GM19372 (cell line): Measurements from ENCODE around the gene PUM1.

Experiments
- ATAC-seq: cut with Tn5 transposase; IDR thresholded peaks from one replicate; pipeline ENCODE4 v1.9.1; 2021; ENCODE audit warnings: mild to moderate bottlenecking, low read depth, moderate library complexity; ENCODE audit not compliant: unreplicated experiment

PUM1 gene

GRCh38 chr1:31032266-31032665 is 33.3 kb downstream of the PUM1 start:
- no peak for ATAC-seq

GRCh38 chr1:31031330-31032143 is 34.0 kb downstream of the PUM1 start:
- no peak for ATAC-seq

GRCh38 chr1:31029026-31029425 is 36.5 kb downstream of the PUM1 start:
- ATAC-seq, result no peak

DNA sequence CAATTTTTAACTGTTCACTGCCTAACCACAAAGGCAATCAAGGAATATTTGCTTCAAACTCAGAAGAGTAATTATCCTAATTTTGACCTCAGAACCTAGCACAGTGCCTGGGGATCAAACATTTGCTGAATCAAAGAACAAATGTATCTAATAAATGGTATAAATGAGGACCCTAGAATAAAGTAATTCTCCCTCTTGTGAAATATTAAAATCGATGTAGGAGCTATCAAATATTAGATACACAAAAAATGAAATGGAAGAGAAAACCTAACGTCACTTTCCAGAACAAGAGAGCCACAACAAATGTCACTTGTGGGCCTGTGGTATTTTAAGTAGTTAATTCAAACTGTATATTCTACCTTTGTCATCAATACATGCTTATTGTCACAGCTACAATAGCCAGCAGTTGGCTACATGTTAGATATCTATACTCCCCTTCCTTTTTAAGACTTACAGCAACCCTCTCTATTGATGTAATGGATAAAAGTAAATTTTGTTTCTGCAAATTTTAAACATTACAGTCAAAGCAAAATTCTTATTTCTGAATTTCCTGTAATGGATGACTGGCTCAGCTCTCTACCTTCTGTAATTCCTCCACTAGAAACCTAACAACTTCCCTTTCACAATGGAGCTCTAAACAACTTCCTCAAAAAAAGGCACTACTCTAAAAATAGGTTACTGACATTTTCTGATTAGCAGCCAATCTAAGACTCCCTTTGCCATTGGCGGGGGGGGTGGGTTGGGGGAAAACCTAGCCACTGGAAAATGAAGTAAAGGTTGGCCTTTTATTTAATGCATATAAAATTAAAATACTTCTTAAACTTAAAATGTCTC is 37.6 kb downstream of the PUM1 start:
- no peak for ATAC-seq

GRCh38 chr1:31022259-31022658 is 43.3 kb downstream of the PUM1 start:
- no peak for ATAC-seq

GRCh38 chr1:31020007-31020790 is 45.3 kb downstream of the PUM1 start:
- ATAC-seq, result no peak

DNA sequence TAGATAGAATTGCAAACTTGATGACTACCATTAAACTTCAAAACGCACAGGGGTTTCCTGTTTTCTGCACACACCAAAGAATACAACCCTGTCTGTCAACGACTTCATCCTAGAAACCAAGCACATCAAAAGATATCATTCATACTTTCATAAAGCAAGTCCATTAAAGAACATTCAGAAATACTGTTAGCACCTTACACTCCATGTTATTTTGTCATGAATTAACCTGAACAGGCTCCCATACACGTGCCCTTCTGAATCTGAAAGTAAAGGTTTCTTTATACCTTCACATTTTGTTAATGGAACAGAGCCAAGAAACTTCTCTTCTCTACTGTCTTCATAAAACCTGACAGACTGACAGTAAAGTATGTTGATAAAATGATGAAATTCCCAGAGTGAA is 46.1 kb downstream of the PUM1 start:
- ATAC-seq, result no peak

DNA sequence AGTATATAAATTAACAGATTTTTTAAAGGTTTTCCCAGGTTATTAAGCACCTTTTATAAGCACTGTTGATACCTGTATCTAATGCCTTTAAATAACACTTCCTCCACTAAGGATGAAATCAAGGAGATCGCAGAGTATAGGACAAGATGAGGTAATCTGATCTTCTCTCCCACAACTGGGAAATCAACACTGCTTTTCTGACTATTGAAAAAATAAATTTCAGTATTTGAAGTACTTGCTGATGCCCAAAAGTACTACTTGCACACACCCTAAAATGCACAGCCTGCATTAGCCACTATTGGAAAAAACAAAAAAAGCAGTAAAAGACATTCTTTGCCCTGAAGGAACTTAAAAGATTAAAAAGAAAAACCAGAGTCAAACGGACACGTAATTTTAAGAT is 48.6 kb downstream of the PUM1 start:
- no peak for ATAC-seq

- ATAC-seq, result no peak
Observed at GRCh38 chr1:31013187-31013864, 52.2 kb downstream of the PUM1 start.

DNA sequence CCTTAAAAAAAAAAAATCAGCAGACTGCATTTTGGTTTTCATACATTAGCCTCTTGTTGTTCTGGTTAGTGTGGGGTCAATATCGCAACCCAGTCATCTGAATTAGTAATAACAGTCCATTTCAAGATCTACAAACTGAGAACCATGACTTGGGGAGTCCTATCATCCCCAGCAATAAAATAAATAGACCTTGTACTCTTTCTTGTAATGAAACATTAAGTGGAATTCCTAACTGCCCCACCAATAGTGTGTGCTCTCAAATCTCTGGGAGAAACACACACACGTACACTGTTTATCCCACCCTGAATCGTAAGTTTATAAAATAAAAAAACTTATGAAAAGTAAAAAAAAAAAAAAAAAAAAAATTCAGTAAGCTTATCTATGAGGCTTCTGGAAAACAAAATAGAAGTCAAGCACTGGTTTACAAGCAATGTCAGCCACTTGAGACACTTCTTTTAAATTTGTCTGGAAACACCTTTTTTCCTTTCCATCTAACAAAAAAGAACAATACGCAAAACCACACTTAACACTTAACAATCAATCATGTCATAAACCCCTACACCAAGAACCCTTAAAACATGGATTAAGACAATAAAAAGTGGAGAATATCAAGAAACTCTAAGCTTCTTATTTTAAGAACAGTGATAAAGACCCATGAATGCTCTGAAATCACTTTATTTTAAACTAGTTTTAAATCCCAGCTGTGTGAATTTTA is 53.1 kb downstream of the PUM1 start:
- ATAC-seq, result no peak

- ATAC-seq, result no peak
Observed at GRCh38 chr1:31011719-31012118, 53.8 kb downstream of the PUM1 start.

DNA sequence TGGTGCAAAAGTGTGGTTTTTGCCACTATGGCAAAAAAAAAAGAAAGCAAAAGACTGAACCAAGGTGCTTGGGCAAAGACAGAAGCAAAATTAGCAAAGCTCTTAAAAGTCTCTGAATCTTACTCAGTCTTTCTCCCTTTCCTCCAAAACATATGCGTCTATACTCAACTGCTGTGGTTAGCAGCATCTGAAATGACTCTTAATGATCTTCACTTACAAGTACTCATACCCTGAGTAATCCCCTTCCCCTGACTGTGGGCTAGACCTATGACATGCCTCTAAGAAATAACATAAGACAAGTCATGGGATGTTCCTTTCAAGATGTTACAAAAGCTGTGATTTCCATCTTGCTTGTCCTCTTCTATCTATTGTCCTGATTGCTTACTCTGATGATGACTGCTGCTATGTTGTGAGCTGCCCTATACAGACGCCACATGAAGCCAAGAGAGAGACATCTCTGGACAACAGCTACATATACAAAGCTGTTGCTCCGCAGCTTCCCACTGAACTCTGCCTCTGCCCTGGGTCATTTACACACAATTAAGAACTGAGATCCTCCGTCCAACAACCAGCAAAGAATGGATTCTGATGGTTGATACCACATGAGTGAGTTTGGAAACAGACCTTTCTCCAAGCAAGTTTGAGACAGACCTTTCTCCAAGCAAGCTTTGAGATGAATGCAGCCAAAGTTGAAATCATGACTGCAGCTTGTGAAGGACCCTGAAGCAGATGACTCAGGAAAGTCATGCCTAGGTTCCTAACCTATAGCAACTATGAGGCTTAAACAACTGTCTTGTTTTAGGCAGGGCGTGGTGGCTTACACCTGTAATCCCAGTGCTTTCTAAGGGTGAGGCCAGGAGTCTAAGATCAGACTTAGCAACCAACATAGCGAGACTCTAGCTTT is 55.2 kb downstream of the PUM1 start:
- no peak for ATAC-seq

DNA sequence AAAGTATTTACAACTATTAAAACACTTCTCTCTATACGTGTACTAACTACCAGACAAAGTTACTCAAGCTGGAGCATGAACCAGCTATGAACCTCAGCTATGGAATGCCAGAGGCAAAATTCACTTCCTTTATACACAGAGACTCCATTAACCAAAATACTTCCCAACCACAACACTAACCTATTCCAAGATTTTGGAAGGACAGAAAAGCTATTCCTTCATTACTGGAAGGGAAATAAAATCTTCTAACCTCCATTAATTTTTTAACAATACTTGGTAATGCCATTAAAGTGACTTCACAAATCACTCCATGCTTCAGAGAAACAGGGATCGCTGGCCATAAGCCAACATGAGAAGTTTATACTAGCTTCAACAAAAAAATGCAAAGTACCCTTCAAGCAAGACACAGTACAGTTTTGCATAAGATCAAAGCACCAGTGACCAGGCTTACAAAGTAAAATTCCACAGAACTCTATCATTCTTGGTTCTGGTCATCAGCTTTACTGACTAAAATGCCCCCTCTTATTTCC is 58.0 kb downstream of the PUM1 start:
- ATAC-seq, result no peak

- ATAC-seq, result no peak
Observed at GRCh38 chr1:31006747-31007146, 58.8 kb downstream of the PUM1 start.

DNA sequence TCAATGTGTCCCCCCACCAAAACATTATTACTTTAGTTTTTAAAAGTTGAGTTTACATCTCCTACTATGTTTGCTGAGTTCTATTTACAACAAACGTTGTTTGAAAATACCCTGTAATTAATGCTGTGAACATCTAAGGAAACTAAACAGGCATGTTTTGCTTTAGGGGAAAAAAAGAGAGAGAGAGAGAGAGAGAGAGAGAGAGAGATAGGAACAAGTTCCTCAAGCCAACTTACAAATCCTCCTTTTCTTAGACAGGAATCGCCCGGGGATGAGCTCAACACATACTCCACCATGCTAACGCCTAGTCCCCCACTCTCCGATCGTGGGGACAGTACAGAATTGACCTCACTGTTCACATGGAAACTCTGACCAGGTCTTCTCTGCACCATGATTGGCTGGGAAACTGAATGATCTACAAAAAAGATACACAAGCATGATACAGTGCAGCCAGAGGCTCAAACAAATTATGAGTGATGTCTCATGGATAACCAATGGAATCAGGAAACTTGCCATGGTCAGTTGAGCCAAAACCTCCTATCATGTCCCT is 59.8 kb downstream of the PUM1 start:
- ATAC-seq, result no peak

DNA sequence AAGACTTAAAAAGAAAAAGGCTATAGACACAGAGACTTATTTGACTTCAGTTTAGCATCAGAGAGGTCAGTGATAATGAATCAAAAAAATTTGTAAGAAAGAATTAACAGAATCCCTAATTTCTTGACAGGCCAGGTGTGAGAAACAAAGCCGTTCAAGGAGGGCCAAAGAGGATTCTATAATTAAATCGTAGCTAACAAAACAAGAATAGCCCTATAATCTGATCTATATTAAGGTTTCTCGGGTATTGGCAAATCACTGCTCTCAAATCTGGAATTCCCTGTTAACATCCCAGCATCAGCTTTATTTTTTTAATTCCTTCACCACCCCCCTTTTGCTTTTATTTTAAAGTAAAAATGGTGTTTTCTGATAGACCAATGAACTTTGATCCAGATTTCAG is 60.3 kb downstream of the PUM1 start:
- no peak for ATAC-seq

GRCh38 chr1:31004231-31004621 is 61.3 kb downstream of the PUM1 start:
- no peak for ATAC-seq

DNA sequence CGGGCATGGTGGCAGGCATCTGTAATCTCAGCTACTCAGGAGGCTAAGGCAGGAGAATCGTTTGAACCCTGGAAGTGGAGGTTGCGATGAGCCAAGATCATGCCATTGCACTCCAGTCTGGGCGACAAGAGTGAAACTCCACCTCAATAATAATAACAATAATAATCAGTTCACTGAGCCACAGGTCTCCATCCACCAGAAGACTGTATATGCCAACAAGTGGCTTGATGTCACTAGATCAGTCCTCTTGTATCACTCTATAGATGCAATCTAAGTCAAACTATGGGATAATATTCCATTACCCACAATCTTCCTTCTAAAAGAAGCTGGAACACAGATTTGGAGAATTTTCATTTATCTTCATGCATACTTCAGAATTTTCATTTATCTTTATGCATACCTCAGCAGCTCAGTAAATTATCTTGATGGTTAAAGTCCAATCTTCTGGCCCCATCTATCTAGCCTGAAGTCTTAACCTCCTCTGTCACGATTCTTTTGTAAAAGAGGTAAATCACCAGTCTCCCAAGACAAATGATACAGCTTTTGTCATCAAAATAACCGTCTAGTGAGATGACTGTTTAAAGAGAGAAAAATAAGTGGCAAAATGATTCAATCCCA is 61.8 kb downstream of the PUM1 start:
- ATAC-seq, result no peak
